WTC11 (cell line): ENCODE data around the gene TACR1. TPM values are rescaled to one million over a fixed set of nuclear protein-coding genes. Genes with fewer than 3 reads are reported as not detected.

Source experiments
- ATAC-seq: fragments of 200-7000 bp; cut with Tn5 transposase; 2 replicates; pipeline ENCODE4 v1.10.0; 2021; ENCODE audit warnings: mild to moderate bottlenecking, moderate library complexity
- CTCF ChIA-PET: fragments of 300-600 bp; sonication (Branson Sonifier 250); formaldehyde crosslinking; loops from one replicate; lab custom pipeline; 2021; ENCODE audit warnings: antibody characterized with exemption; lab: Charles Lee
- POLR2A ChIA-PET: fragments of 350-600 bp; sonication (Branson Sonifier 250); formaldehyde crosslinking; loops from one replicate; lab custom pipeline; 2021; ENCODE audit warnings: antibody characterized with exemption; lab: Charles Lee
- DNase-seq: peaks from one replicate; pipeline ENCODE4 v3.0.0; 2021; ENCODE audit warnings: low spot score
- H3K27ac Mint-ChIP-seq: 2 replicates; pipeline ENCODE4 v1.8.0; 2021; ENCODE audit warnings: mixed read lengths
- H3K27me3 Mint-ChIP-seq: 2 replicates; pipeline ENCODE4 v1.8.0; 2021; ENCODE audit warnings: low read depth, mild to moderate bottlenecking, moderate library complexity, mixed read lengths
- H3K36me3 Mint-ChIP-seq: 2 replicates; pipeline ENCODE4 v1.8.0; 2021; ENCODE audit warnings: mixed read lengths
- H3K4me1 Mint-ChIP-seq: 2 replicates; pipeline ENCODE4 v1.8.0; 2022; ENCODE audit warnings: mixed read lengths
- H3K4me3 Mint-ChIP-seq: 2 replicates; pipeline ENCODE4 v1.8.0; 2021; ENCODE audit warnings: mild to moderate bottlenecking, moderate library complexity, mixed read lengths
- H3K9me3 Mint-ChIP-seq: 2 replicates; pipeline ENCODE4 v1.8.0; 2021; ENCODE audit warnings: mixed read lengths
- AFF4 ChIP-seq: sonication (generic); formaldehyde crosslinking; IDR thresholded peaks from 2 replicates; pipeline ENCODE4 v1.8.1; 2023; ENCODE audit warnings: mild to moderate bottlenecking, missing genetic modification reagents, borderline replicate concordance
- ATF2 ChIP-seq: sonication (generic); formaldehyde crosslinking; IDR thresholded peaks from 2 replicates; pipeline ENCODE4 v1.8.1; 2022; ENCODE audit warnings: low read depth, missing genetic modification reagents, borderline replicate concordance
- ATF3 ChIP-seq: sonication (generic); formaldehyde crosslinking; conservative IDR thresholded peaks from 2 replicates; pipeline ENCODE4 v1.8.1; 2022; ENCODE audit warnings: mild to moderate bottlenecking, missing genetic modification reagents
- E2F5 ChIP-seq: sonication (generic); formaldehyde crosslinking; IDR thresholded peaks from 2 replicates; pipeline ENCODE4 v1.8.1; 2022; ENCODE audit warnings: mild to moderate bottlenecking, moderate library complexity, missing genetic modification reagents
- ESRRA ChIP-seq: sonication (generic); formaldehyde crosslinking; IDR thresholded peaks from 2 replicates; pipeline ENCODE4 v1.8.1; 2022; ENCODE audit warnings: mild to moderate bottlenecking, missing genetic modification reagents, borderline replicate concordance
- FOXJ3 ChIP-seq: sonication (generic); formaldehyde crosslinking; IDR thresholded peaks from 2 replicates; pipeline ENCODE4 v1.9.0; 2021; ENCODE audit warnings: missing genetic modification reagents, mild to moderate bottlenecking, borderline replicate concordance
- GABPB1 ChIP-seq: sonication (generic); formaldehyde crosslinking; IDR thresholded peaks from 2 replicates; pipeline ENCODE4 v1.8.1; 2023; ENCODE audit warnings: mild to moderate bottlenecking, missing genetic modification reagents
- MLX ChIP-seq: sonication (generic); formaldehyde crosslinking; IDR thresholded peaks from 2 replicates; pipeline ENCODE4 v1.8.1; 2023; ENCODE audit warnings: mild to moderate bottlenecking, missing genetic modification reagents, moderate library complexity
- NFYB ChIP-seq: sonication (generic); formaldehyde crosslinking; conservative IDR thresholded peaks from 2 replicates; pipeline ENCODE4 v1.8.0; 2022; ENCODE audit warnings: low read depth, missing genetic modification reagents
- PRDM15 ChIP-seq: sonication (generic); formaldehyde crosslinking; IDR thresholded peaks from 2 replicates; pipeline ENCODE4 v1.8.0; 2022; ENCODE audit warnings: missing genetic modification reagents
- ZNF317 ChIP-seq: sonication (generic); formaldehyde crosslinking; IDR thresholded peaks from 2 replicates; pipeline ENCODE4 v1.8.1; 2023; ENCODE audit warnings: low read depth, mild to moderate bottlenecking, moderate library complexity, missing genetic modification reagents, borderline replicate concordance
- ZNF396 ChIP-seq: fragments of 250-450 bp; sonication (Bioruptor Pico); IDR thresholded peaks from 2 replicates; pipeline ENCODE4 v1.8.0; 2021; ENCODE audit warnings: mild to moderate bottlenecking, moderate library complexity, borderline replicate concordance
- ZNF423 ChIP-seq: fragments of 250-450 bp; sonication (Bioruptor Pico); IDR thresholded peaks from 2 replicates; pipeline ENCODE4 v2.1.2; 2022; ENCODE audit warnings: mild to moderate bottlenecking, moderate library complexity
- total RNA-seq: library from RNA; stranded (reverse); gene quantifications from 3 replicates; pipeline ENCODE4 v1.2.3, GENCODE V29; 2021
- TF ChIP-seq, protein P1 (sequence below): fragments of 250-450 bp; sonication (Bioruptor Pico); IDR thresholded peaks from 2 replicates; pipeline ENCODE4 v1.9.0; 2021; ENCODE audit warnings: mild to moderate bottlenecking

The TACR1 gene
- total RNA-seq, 1 experiment from 2014 or later, result 0.13 TPM

GRCh38 chr2:75025216-75025615, 174.1 kb downstream of the TACR1 start:
- H3K27ac Mint-ChIP-seq, result no peak overlapping the region
- ChIA-PET CTCF (interaction anchor here (1.8 kb wide), 1 partner anchor 26 kb away, joined by 4 read pairs; no protein-coding TSS in a partner anchor), POLR2A (no interaction called here)
- DNase-seq, result no peak
- no peak for ATAC-seq
- TF ChIP-seq ZNF423 (CRISPR knock-in tag), result no peak
- TF ChIP-seq NFYB, result no peak
- TF ChIP-seq E2F5 (CRISPR knock-in tag), result no peak
- TF ChIP-seq, protein P1, sequence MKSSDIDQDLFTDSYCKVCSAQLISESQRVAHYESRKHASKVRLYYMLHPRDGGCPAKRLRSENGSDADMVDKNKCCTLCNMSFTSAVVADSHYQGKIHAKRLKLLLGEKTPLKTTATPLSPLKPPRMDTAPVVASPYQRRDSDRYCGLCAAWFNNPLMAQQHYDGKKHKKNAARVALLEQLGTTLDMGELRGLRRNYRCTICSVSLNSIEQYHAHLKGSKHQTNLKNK (CRISPR knock-in tag), result no peak
- TF ChIP-seq FOXJ3 (CRISPR knock-in tag), result no peak
- TF ChIP-seq ZNF396 (CRISPR knock-in tag), result no peak
- no peak for TF ChIP-seq MLX (CRISPR knock-in tag)
- TF ChIP-seq ATF3 (CRISPR knock-in tag), result no peak
- no peak for TF ChIP-seq AFF4 (CRISPR knock-in tag)
- TF ChIP-seq ESRRA (CRISPR knock-in tag), result no peak
- no peak for TF ChIP-seq ZNF317 (CRISPR knock-in tag)
- TF ChIP-seq PRDM15 (CRISPR knock-in tag), result no peak
- no peak for TF ChIP-seq ATF2
- no peak for TF ChIP-seq GABPB1 (CRISPR knock-in tag)
- H3K27me3 Mint-ChIP-seq, result no peaks in the 10 kb centered on the region
- peaks cover 3% of the 10 kb centered on the region; the same call in 1 of the 2 replicates for H3K4me1 Mint-ChIP-seq
- H3K36me3 Mint-ChIP-seq, result no peaks in the 10 kb centered on the region
- no peaks in the 10 kb centered on the region for H3K9me3 Mint-ChIP-seq
- H3K4me3 Mint-ChIP-seq, result no peak overlapping the region
